Fibroblast of villous mesenchyme (primary cell): Measurements from ENCODE around the gene ADGRB3. TPM values are rescaled to one million over a fixed set of nuclear protein-coding genes. Genes with fewer than 3 reads are reported as not detected.

Source experiments
- DNase-seq: peaks from one replicate; pipeline ENCODE4 v3.0.0-alpha.2; 2010; ENCODE audit warnings: low read depth
- H3K4me3 ChIP-seq: 2 replicates; pipeline ENCODE4 v1.5.1; 2011; ENCODE audit warnings: low read depth, mild to moderate bottlenecking, low read length
- CTCF ChIP-seq: IDR thresholded peaks from 2 replicates; pipeline ENCODE4 v1.5.1; 2012; ENCODE audit warnings: low read depth, mild to moderate bottlenecking, low read length; ENCODE audit not compliant: insufficient read depth
- total RNA-seq: library from RNA; depleted of rRNA; stranded (reverse); fragments of >200 nt; gene quantifications from 2 replicates; pipeline ENCODE4 v1.2.3, GENCODE V29; 2012

The ADGRB3 gene
- total RNA-seq, 1 donor = under 0.01 TPM

GRCh38 chr6:69059413-69059812, 424.3 kb downstream of the ADGRB3 start:
- DNase-seq = no peak
- no peak for TF ChIP-seq CTCF
- H3K4me3 ChIP-seq = no peak overlapping the region

GRCh38 chr6:69061066-69061465, 426.0 kb downstream of the ADGRB3 start:
- no peak overlapping the region for H3K4me3 ChIP-seq
- DNase-seq = no peak
- TF ChIP-seq CTCF = no peak

- no peak for DNase-seq
- no peak for TF ChIP-seq CTCF
Measured at GRCh38 chr6:69063401-69063800, 428.3 kb downstream of the ADGRB3 start.

GRCh38 chr6:69064226-69064625, 429.1 kb downstream of the ADGRB3 start:
- DNase-seq = no peak
- TF ChIP-seq CTCF = no peak
- H3K4me3 ChIP-seq = no peak overlapping the region

More at GRCh38 chr6:69063401-69063800, 428.3 kb downstream of the ADGRB3 start:
- H3K4me3 ChIP-seq = no peak overlapping the region

GRCh38 chr6:69069881-69070280, 434.8 kb downstream of the ADGRB3 start:
- no peak overlapping the region for H3K4me3 ChIP-seq
- TF ChIP-seq CTCF = no peak
- no peak for DNase-seq

- TF ChIP-seq CTCF = no peak
- H3K4me3 ChIP-seq = no peak overlapping the region
- DNase-seq = no peak
Measured at GRCh38 chr6:69072796-69073195, 437.7 kb downstream of the ADGRB3 start.

GRCh38 chr6:69084746-69085335, 449.8 kb downstream of the ADGRB3 start:
- no peak for DNase-seq
- no peak overlapping the region for H3K4me3 ChIP-seq

More at GRCh38 chr6:69084746-69085335, 449.8 kb downstream of the ADGRB3 start:
- no peak for TF ChIP-seq CTCF
